K562 (cell line): Measurements from ENCODE around the gene SPOCD1. TPM values are rescaled to one million over a fixed set of nuclear protein-coding genes. Genes with fewer than 3 reads are reported as not detected.

Experiments used
- ATAC-seq: fragments of 200-7000 bp; cut with Tn5 transposase; 3 replicates; pipeline ENCODE4 v1.9.1; 2020; ENCODE audit warnings: moderate library complexity
- BruUV-seq: library from RNA; stranded (reverse); fragments of 400-500 nt; replicated peaks from 2 replicates; lab custom pipeline; 2021; lab: Mats Ljungman, UMichigan
- CTCF ChIA-PET: fragments of 300-600 bp; formaldehyde crosslinking; extraction: SDS; loops from one replicate; lab custom pipeline; 2021; ENCODE audit warnings: low intra/inter-chr PET ratio; lab: Yijun Ruan, JAX
- POLR2A ChIA-PET: fragments of 300-600, 350-650 bp; sonication (Branson Sonifier 250); formaldehyde crosslinking; extraction: SDS; loops from one replicate; lab custom pipeline; 2021; ENCODE audit warnings: antibody characterized with exemption, inconsistent platforms; lab: Yijun Ruan, JAX
- DNase-seq, 4 experiments: peaks; one replicate each; pipeline versions ENCODE4 v3.0.0 to v3.0.0-alpha.2; 2011 to 2018; ENCODE audit warnings: low spot score in 3 of 4, mixed read lengths in 3 of 4; ENCODE audit errors: extremely low read depth in 1 of 4
- FAIRE-seq: peaks from 2 replicates; lab custom pipeline; 2011; peaks lifted over from hg19 to GRCh38; lab: Jason Lieb, UNC
- H2AFZ ChIP-seq: 2 replicates; pipeline ENCODE4 v1.6.0; 2011; ENCODE audit warnings: low read depth, low read length, control low read depth, inconsistent platforms
- H3K27ac ChIP-seq: fragments of 200-600 bp; 3 replicates; pipeline ENCODE4 v1.8.0; 2011; ENCODE audit warnings: low read depth, mild to moderate bottlenecking, control low read depth, inconsistent platforms, low read length, moderate library complexity, mixed read lengths; ENCODE audit errors: extremely low read depth
- H3K27me3 ChIP-seq, 2 experiments: fragments of 300-600 bp in 1 of 2; 2 replicates in 1 of 2; 3 replicates in 1 of 2; pipeline versions ENCODE4 v1.6.0 to v1.8.0; 2011; ENCODE audit warnings: inconsistent platforms in 2 of 2, low read length in 2 of 2, mild to moderate bottlenecking in 1 of 2, mixed read lengths in 1 of 2, moderate library complexity in 1 of 2; ENCODE audit not compliant: control insufficient read depth in 2 of 2, insufficient read depth in 2 of 2
- H3K36me3 ChIP-seq: fragments of 300-600 bp; 3 replicates; pipeline ENCODE4 v1.8.0; 2011; ENCODE audit warnings: mild to moderate bottlenecking, low read length, inconsistent platforms; ENCODE audit not compliant: control insufficient read depth, insufficient read depth
- H3K4me1 ChIP-seq, 2 experiments: fragments of 200-600 bp in 1 of 2; replicated peaks in 1 of 2; 2 replicates in 1 of 2; 3 replicates in 1 of 2; pipeline versions ENCODE4 v1.5.1 to v1.8.0; 2011; ENCODE audit warnings: inconsistent platforms in 2 of 2, low read length in 2 of 2, mild to moderate bottlenecking in 1 of 2, mixed read lengths in 1 of 2, moderate library complexity in 1 of 2; ENCODE audit not compliant: control insufficient read depth in 2 of 2, insufficient read depth in 2 of 2
- H3K4me2 ChIP-seq: 2 replicates; pipeline ENCODE4 v1.6.1; 2011; ENCODE audit warnings: low read length, control low read depth, inconsistent platforms, mixed read lengths; ENCODE audit not compliant: insufficient read depth
- H3K4me3 ChIP-seq: fragments of 200-600 bp; sonication (generic), shearing (Covaris generic); 2 replicates; pipeline ENCODE4 v1.5.1; 2016; ENCODE audit warnings: control low read depth, inconsistent platforms
- H3K79me2 ChIP-seq: fragments of 200-600 bp; 3 replicates; pipeline ENCODE4 v1.8.0; 2011; ENCODE audit warnings: low read length, inconsistent platforms; ENCODE audit not compliant: control insufficient read depth, insufficient read depth
- H3K9ac ChIP-seq, 2 experiments: 2 replicates each; pipeline versions ENCODE4 v1.6.0 to v1.6.1; 2011; ENCODE audit warnings: low read depth in 2 of 2, low read length in 2 of 2, control low read depth in 1 of 2, inconsistent platforms in 1 of 2, mild to moderate bottlenecking in 1 of 2, mixed read lengths in 1 of 2; ENCODE audit not compliant: insufficient read depth in 1 of 2
- H3K9me1 ChIP-seq: one replicate; pipeline ENCODE4 v1.6.0; 2011; ENCODE audit warnings: inconsistent platforms, mild to moderate bottlenecking, low read length, moderate library complexity; ENCODE audit not compliant: control insufficient read depth, insufficient read depth
- H3K9me3 ChIP-seq: replicated peaks from 2 replicates; pipeline ENCODE4 v1.5.1; 2011; ENCODE audit warnings: low read depth, low read length, inconsistent platforms; ENCODE audit not compliant: control insufficient read depth, insufficient read depth
- H4K20me1 ChIP-seq: replicated peaks from 2 replicates; pipeline ENCODE4 v1.6.1; 2011; ENCODE audit warnings: low read length, inconsistent platforms, mixed read lengths; ENCODE audit not compliant: control insufficient read depth, insufficient read depth
- BRD4 ChIP-seq: fragments of 200-600 bp; sonication (generic); IDR thresholded peaks from 2 replicates; pipeline ENCODE4 v1.6.1; 2017; ENCODE audit warnings: inconsistent platforms
- CTCF ChIP-seq, 3 experiments: IDR thresholded peaks in 2 of 3; conservative IDR thresholded peaks in 1 of 3; 2 replicates each; pipeline ENCODE4 v1.5.1; 2011 to 2012; ENCODE audit warnings: low read length in 3 of 3, mild to moderate bottlenecking in 3 of 3, control low read depth in 2 of 3, improper control_type of control experiment in 1 of 3, inconsistent platforms in 1 of 3, low read depth in 1 of 3, mixed read lengths in 1 of 3, moderate library complexity in 1 of 3; ENCODE audit not compliant: insufficient read depth in 2 of 3
- MYNN ChIP-seq, 2 experiments: sonication (generic); formaldehyde crosslinking in 1 of 2; IDR thresholded peaks; 2 replicates each; pipeline versions ENCODE4 v1.5.0 to v1.6.1; 2016 to 2020; ENCODE audit warnings: antibody characterized with exemption in 1 of 2, missing genetic modification reagents in 1 of 2
- ZKSCAN3 ChIP-seq: fragments of 250-450 bp; sonication (Bioruptor Pico); IDR thresholded peaks from 2 replicates; pipeline ENCODE4 v1.4.0; 2020
- ZNF24 ChIP-seq: fragments of 450-650 bp; IDR thresholded peaks from 2 replicates; pipeline ENCODE4 v1.6.1; 2016
- WGBS: fragments of 100-300 bp; shearing (Covaris generic); methylation state at CpG from one replicate; pipeline ENCODE4 v1.1.6; 2016; ENCODE audit warnings: low coverage, mixed read lengths; ENCODE audit not compliant: insufficient coverage; ENCODE audit errors: missing lambda C conversion rate; 5-methylcytosine and 5-hydroxymethylcytosine counted together
- in situ Hi-C: fragments of 300-500 bp; cut with MboI; formaldehyde crosslinking; loops from 4 replicates; pipeline ENCODE4 v1.15.0; 2018; ENCODE audit warnings: inconsistent platforms, mixed read lengths
- intact Hi-C: fragments of 100-400 bp; cut with micrococcal nuclease; formaldehyde crosslinking; loops from 2 replicates; pipeline ENCODE4 v1.14.2; 2022
- polyA plus RNA-seq, 8 experiments: library from polyadenylated mRNA; depleted of rRNA in 4 of 8; stranded (reverse) in 5 of 8; unstranded in 3 of 8; fragments of >200 nt; fragmentation: Nextera tagmentation in 2 of 8; fragmentation: Illumina TruSeq in 1 of 8; extraction: Ambion mirVana in 2 of 8; extraction: Trizol in 1 of 8; gene quantifications; 2 replicates each; pipeline versions ENCODE4 v1.2.1 to v1.2.3, GENCODE V29; 2011 to 2014; ENCODE audit warnings: inconsistent platforms in 1 of 8, missing spikeins in 1 of 8
- total RNA-seq, 7 experiments: library from RNA; depleted of rRNA in 6 of 7; stranded (reverse); fragments of >200 nt in 6 of 7; fragmentation: Illumina TruSeq in 2 of 7; extraction: Trizol in 2 of 7; gene quantifications; 2 replicates each; pipeline versions ENCODE4 v1.2.1 to v1.2.3, GENCODE V29; 2011 to 2021; ENCODE audit warnings: low replicate concordance in 1 of 7
- TF ChIP-seq, protein P1 (sequence below): fragments of 250-450 bp; sonication (Bioruptor Pico); IDR thresholded peaks from 2 replicates; pipeline ENCODE4 v1.5.0; 2020; ENCODE audit warnings: mild to moderate bottlenecking

SPOCD1 gene
- total and polyA plus RNA-seq, 9 of the 15 experiments (the other 6 are each of a cell fraction or from before 2014, with no cell fraction given): 0.03 to 0.71 (median 0.26) TPM; not detected in 1

- no peaks in the 10 kb centered on the region for H3K79me2 ChIP-seq
- WGBS: 1% methylated on average over 4 of the region's 4 CpGs
Observed at GRCh38 chr1:31792541-31792940, 23.3 kb downstream of the SPOCD1 start.

More at GRCh38 chr1:31792541-31792940, 23.3 kb downstream of the SPOCD1 start:
- no TSS peak for BruUV-seq
- no peak overlapping the region for H3K4me3 ChIP-seq
- no peak overlapping the region; a peak in 1 of 4 replicates for H3K9ac ChIP-seq
- no peak overlapping the region for H3K4me2 ChIP-seq
- ChIA-PET CTCF (interaction anchor here (0.7 kb wide), 1 partner anchor 17 kb away, joined by 3 read pairs; no protein-coding TSS in a partner anchor), POLR2A (interaction anchor here (0.6 kb wide), 1 partner anchor 195 kb away, joined by 3 read pairs; no protein-coding TSS in a partner anchor)
- no peak for ATAC-seq
- DNase-seq: no peak
- no peaks in the 10 kb centered on the region for H3K9me3 ChIP-seq
- FAIRE-seq: no peak
- peaks cover 11% of the 10 kb centered on the region for H4K20me1 ChIP-seq
- intact Hi-C loops (no loop called here), in situ Hi-C loops (no loop called here)
- TF ChIP-seq ZKSCAN3 (CRISPR knock-in tag) (no peak), MYNN (IDR thresholded peaks at IDR 0.05) (no peak), MYNN (CRISPR knock-in tag; IDR thresholded peaks at IDR 0.05) (no peak), BRD4 (no peak), CTCF (IDR thresholded peaks at IDR 0.05 in 2 of 3, conservative IDR thresholded peaks at IDR 0.05 in 1 of 3; ENCODE audit: insufficient read depth in 2 of 3, low read depth in 1 of 3, low read length in 3 of 3) (no peak), ZNF24 (no peak)
- TF ChIP-seq, protein P1, sequence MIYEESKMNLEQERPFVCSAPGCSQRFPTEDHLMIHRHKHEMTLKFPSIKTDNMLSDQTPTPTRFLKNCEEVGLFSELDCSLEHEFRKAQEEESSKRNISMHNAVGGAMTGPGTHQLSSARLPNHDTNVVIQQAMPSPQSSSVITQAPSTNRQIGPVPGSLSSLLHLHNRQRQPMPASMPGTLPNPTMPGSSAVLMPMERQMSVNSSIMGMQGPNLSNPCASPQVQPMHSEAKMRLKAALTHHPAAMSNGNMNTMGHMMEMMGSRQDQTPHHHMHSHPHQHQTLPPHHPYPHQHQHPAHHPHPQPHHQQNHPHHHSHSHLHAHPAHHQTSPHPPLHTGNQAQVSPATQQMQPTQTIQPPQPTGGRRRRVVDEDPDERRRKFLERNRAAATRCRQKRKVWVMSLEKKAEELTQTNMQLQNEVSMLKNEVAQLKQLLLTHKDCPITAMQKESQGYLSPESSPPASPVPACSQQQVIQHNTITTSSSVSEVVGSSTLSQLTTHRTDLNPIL (CRISPR knock-in tag): no peak
- TF ChIP-seq, all 486 proteins: peak for 0
- Histone ChIP-seq H3K27ac (no peak overlapping the region), H3K36me3 (no peaks in the 10 kb centered on the region), H2AFZ (no peak overlapping the region), H3K27me3 (peaks cover 23 to 58% of the 10 kb centered on the region in 2 experiments), H3K4me1 (peaks cover 14 to 31% of the 10 kb centered on the region in 2 experiments; a peak in 4 of 5 replicates), H3K9me1 (peaks cover 4% of the 10 kb centered on the region)
